HEK293 (cell line): ENCODE data around the gene SFMBT2.

Experiments
- CTCF ChIA-PET: fragments of 350-600 bp; formaldehyde crosslinking; extraction: SDS; loops from one replicate; lab custom pipeline; 2021; ENCODE audit warnings: antibody characterized with exemption; lab: Yijun Ruan, JAX
- POLR2A ChIA-PET: fragments of 300-600 bp; formaldehyde crosslinking; extraction: SDS; loops from one replicate; lab custom pipeline; 2020; ENCODE audit warnings: antibody characterized with exemption, inconsistent platforms; lab: Yijun Ruan, JAX
- H3K27ac ChIP-seq: fragments of 200-500 bp; sonication (Bioruptor generic); 2 replicates; pipeline ENCODE4 v1.5.1; 2014; ENCODE audit warnings: low read depth, low read length, control low read depth, inconsistent platforms; ENCODE audit errors: extremely low read depth
- H3K36me3 ChIP-seq, 2 experiments: fragments of 200-500 bp in 1 of 2; sonication (Bioruptor generic) in 1 of 2; 1 replicate in 1 of 2; 2 replicates in 1 of 2; pipeline ENCODE4 v1.5.1; 2014 to 2017; ENCODE audit warnings: inconsistent platforms in 2 of 2, low read length in 2 of 2; ENCODE audit not compliant: control insufficient read depth in 2 of 2, insufficient read depth in 1 of 2
- H3K4me1 ChIP-seq: fragments of 200-500 bp; sonication (Bioruptor generic); 2 replicates; pipeline ENCODE4 v1.5.1; 2014; ENCODE audit warnings: mild to moderate bottlenecking, low read length, inconsistent platforms; ENCODE audit not compliant: control insufficient read depth, insufficient read depth
- H3K4me3 ChIP-seq: 2 replicates; pipeline ENCODE4 v1.5.1; 2011; ENCODE audit warnings: low read depth, mild to moderate bottlenecking, control low read depth, low read length, moderate library complexity
- H3K9me3 ChIP-seq: fragments of 200-500 bp; sonication (Bioruptor generic); 2 replicates; pipeline ENCODE4 v1.5.1; 2014; ENCODE audit warnings: low read depth, low read length, inconsistent platforms; ENCODE audit not compliant: control insufficient read depth, insufficient read depth
- EGR2 ChIP-seq: fragments of 450-650 bp; formaldehyde crosslinking; IDR thresholded peaks from 2 replicates; pipeline ENCODE4 v1.5.1; 2016; ENCODE audit warnings: low read depth, missing biosample characterization, missing genetic modification characterization
- HOXA7 ChIP-seq: sonication (generic); formaldehyde crosslinking; IDR thresholded peaks from 2 replicates; pipeline ENCODE4 v1.8.1; 2022; ENCODE audit warnings: missing genetic modification reagents, borderline replicate concordance
- INSM2 ChIP-seq: fragments of 450-650 bp; formaldehyde crosslinking; IDR thresholded peaks from 2 replicates; pipeline ENCODE4 v1.5.1; 2016; ENCODE audit warnings: missing biosample characterization, missing genetic modification characterization
- KLF7 ChIP-seq: fragments of 450-650 bp; formaldehyde crosslinking; IDR thresholded peaks from 2 replicates; pipeline ENCODE4 v1.5.1; 2016; ENCODE audit warnings: missing biosample characterization, missing genetic modification characterization, borderline replicate concordance
- OSR2 ChIP-seq: fragments of 450-650 bp; formaldehyde crosslinking; IDR thresholded peaks from 2 replicates; pipeline ENCODE4 v1.5.1; 2016; ENCODE audit warnings: missing biosample characterization, missing genetic modification characterization
- SALL2 ChIP-seq: fragments of 450-650 bp; formaldehyde crosslinking; IDR thresholded peaks from 2 replicates; pipeline ENCODE4 v1.5.0; 2017; ENCODE audit warnings: missing biosample characterization, mild to moderate bottlenecking, missing genetic modification characterization, borderline replicate concordance
- TRIM28 ChIP-seq: IDR thresholded peaks from 2 replicates; pipeline ENCODE4 v1.6.1; 2011; ENCODE audit warnings: low read length, control low read depth, borderline replicate concordance
- ZBTB6 ChIP-seq: fragments of 450-650 bp; formaldehyde crosslinking; IDR thresholded peaks from 2 replicates; pipeline ENCODE4 v1.5.1; 2017; ENCODE audit warnings: missing biosample characterization, missing genetic modification characterization
- ZEB2 ChIP-seq: fragments of 450-650 bp; formaldehyde crosslinking; IDR thresholded peaks from 2 replicates; pipeline ENCODE4 v1.5.1; 2016; ENCODE audit warnings: missing biosample characterization, missing genetic modification characterization
- ZNF146 ChIP-seq: fragments of 450-650 bp; formaldehyde crosslinking; IDR thresholded peaks from 2 replicates; pipeline ENCODE4 v1.5.1; 2016; ENCODE audit warnings: missing biosample characterization, missing genetic modification characterization
- ZNF16 ChIP-seq: fragments of 450-650 bp; formaldehyde crosslinking; IDR thresholded peaks from 2 replicates; pipeline ENCODE4 v1.5.1; 2016; ENCODE audit warnings: low read depth, missing biosample characterization, missing genetic modification characterization
- ZNF169 ChIP-seq: fragments of 450-650 bp; formaldehyde crosslinking; IDR thresholded peaks from 2 replicates; pipeline ENCODE4 v1.5.1; 2016; ENCODE audit warnings: missing biosample characterization, missing genetic modification characterization
- ZNF19 ChIP-seq: fragments of 450-650 bp; formaldehyde crosslinking; IDR thresholded peaks from 2 replicates; pipeline ENCODE4; 2016; ENCODE audit warnings: missing biosample characterization, missing genetic modification characterization, low read depth
- ZNF221 ChIP-seq: fragments of 450-650 bp; formaldehyde crosslinking; IDR thresholded peaks from 2 replicates; pipeline ENCODE4 v1.5.1; 2017; ENCODE audit warnings: missing biosample characterization, missing genetic modification characterization, borderline replicate concordance
- ZNF223 ChIP-seq: fragments of 450-650 bp; formaldehyde crosslinking; IDR thresholded peaks from 2 replicates; pipeline ENCODE4 v1.5.1; 2016; ENCODE audit warnings: missing biosample characterization, missing genetic modification characterization
- ZNF341 ChIP-seq: fragments of 450-650 bp; formaldehyde crosslinking; IDR thresholded peaks from 2 replicates; pipeline ENCODE4; 2016; ENCODE audit warnings: low read depth, missing biosample characterization, missing genetic modification characterization
- ZNF398 ChIP-seq: fragments of 450-650 bp; formaldehyde crosslinking; IDR thresholded peaks from 2 replicates; pipeline ENCODE4 v1.5.1; 2017; ENCODE audit warnings: missing biosample characterization, missing genetic modification characterization
- ZNF416 ChIP-seq: fragments of 450-650 bp; formaldehyde crosslinking; IDR thresholded peaks from 2 replicates; pipeline ENCODE4 v1.5.1; 2016; ENCODE audit warnings: missing biosample characterization, missing genetic modification characterization
- ZNF529 ChIP-seq: fragments of 450-650 bp; formaldehyde crosslinking; IDR thresholded peaks from 2 replicates; pipeline ENCODE4 v1.5.1; 2017; ENCODE audit warnings: missing genetic modification characterization, missing biosample characterization; ENCODE audit not compliant: insufficient replicate concordance
- ZNF544 ChIP-seq: fragments of 450-650 bp; formaldehyde crosslinking; IDR thresholded peaks from 2 replicates; pipeline ENCODE4 v1.5.0; 2017; ENCODE audit warnings: missing biosample characterization, missing genetic modification characterization
- ZNF555 ChIP-seq: fragments of 450-650 bp; formaldehyde crosslinking; conservative IDR thresholded peaks from 2 replicates; pipeline ENCODE4 v1.5.1; 2017; ENCODE audit warnings: missing biosample characterization, mild to moderate bottlenecking, missing genetic modification characterization, inconsistent platforms
- ZNF558 ChIP-seq: fragments of 450-650 bp; formaldehyde crosslinking; IDR thresholded peaks from 2 replicates; pipeline ENCODE4 v1.5.1; 2016; ENCODE audit warnings: missing biosample characterization, missing genetic modification characterization
- ZNF571 ChIP-seq: fragments of 450-650 bp; formaldehyde crosslinking; IDR thresholded peaks from 2 replicates; pipeline ENCODE4 v1.5.0; 2017; ENCODE audit warnings: missing biosample characterization, missing genetic modification characterization
- ZNF580 ChIP-seq: fragments of 450-650 bp; formaldehyde crosslinking; IDR thresholded peaks from 2 replicates; pipeline ENCODE4 v1.5.1; 2016; ENCODE audit warnings: missing biosample characterization, missing genetic modification characterization
- ZNF596 ChIP-seq: fragments of 450-650 bp; IDR thresholded peaks from 2 replicates; pipeline ENCODE4 v1.5.0; 2018; ENCODE audit warnings: missing biosample characterization, mild to moderate bottlenecking, missing genetic modification characterization, moderate library complexity
- ZNF645 ChIP-seq: fragments of 450-650 bp; formaldehyde crosslinking; IDR thresholded peaks from 2 replicates; pipeline ENCODE4; 2016; ENCODE audit warnings: missing biosample characterization, missing genetic modification characterization
- ZNF664 ChIP-seq: fragments of 450-650 bp; formaldehyde crosslinking; IDR thresholded peaks from 2 replicates; pipeline ENCODE4 v1.5.1; 2016; ENCODE audit warnings: missing biosample characterization, missing genetic modification characterization
- ZNF707 ChIP-seq: fragments of 450-650 bp; formaldehyde crosslinking; IDR thresholded peaks from 2 replicates; pipeline ENCODE4 v1.5.1; 2016; ENCODE audit warnings: missing biosample characterization, missing genetic modification characterization
- ZNF843 ChIP-seq: fragments of 450-650 bp; formaldehyde crosslinking; IDR thresholded peaks from 2 replicates; pipeline ENCODE4 v1.5.1; 2016; ENCODE audit warnings: missing biosample characterization, missing genetic modification characterization
- ZSCAN16 ChIP-seq: fragments of 450-650 bp; formaldehyde crosslinking; IDR thresholded peaks from 2 replicates; pipeline ENCODE4 v1.5.1; 2016; ENCODE audit warnings: missing biosample characterization, missing genetic modification characterization

Gene SFMBT2

GRCh38 chr10:7373039-7373438, 37.8 kb downstream of the SFMBT2 start (continued):
- no peak for TF ChIP-seq ZNF19
- TF ChIP-seq ZNF146 (tag by site-specific recombination) = no peak

GRCh38 chr10:7372504-7372903, 38.3 kb downstream of the SFMBT2 start:
- Histone ChIP-seq H3K27ac (no peak overlapping the region), H3K4me1 (peaks cover 10% of the 10 kb centered on the region; the same call in 1 of the 2 replicates), H3K36me3 (peaks cover 12 to 54% of the 10 kb centered on the region in 2 experiments), H3K4me3 (no peak overlapping the region), H3K9me3 (no peaks in the 10 kb centered on the region)
- no peak for TF ChIP-seq ZBTB6 (tag by site-specific recombination)
- no peak for TF ChIP-seq ZNF398 (tag by site-specific recombination)
- no peak for TF ChIP-seq SALL2 (tag by site-specific recombination)
- no peak for TF ChIP-seq ZNF645 (tag by site-specific recombination)
- no peak for TF ChIP-seq ZNF571 (tag by site-specific recombination)
- TF ChIP-seq ZNF341 = no peak
- TF ChIP-seq ZNF558 (tag by site-specific recombination) = no peak
- TF ChIP-seq ZNF707 (tag by site-specific recombination) = no peak
- no peak for TF ChIP-seq ZNF555 (tag by site-specific recombination)
- TF ChIP-seq EGR2 = no peak
- TF ChIP-seq INSM2 = no peak
- TF ChIP-seq ZNF544 (tag by site-specific recombination) = no peak
- no peak for TF ChIP-seq ZNF19
- no peak for TF ChIP-seq TRIM28
- no peak for TF ChIP-seq KLF7
- no peak for TF ChIP-seq ZNF221
- no peak for TF ChIP-seq ZNF416 (tag by site-specific recombination)
- TF ChIP-seq ZNF169 (tag by site-specific recombination) = no peak
- no peak for TF ChIP-seq OSR2 (tag by site-specific recombination)
- no peak for TF ChIP-seq ZNF664 (tag by site-specific recombination)
- ChIA-PET CTCF (interaction anchor here (0.6 kb wide), 1 partner anchor 709 kb away, joined by 3 read pairs; no protein-coding TSS in a partner anchor), POLR2A (no interaction called here)

- Histone ChIP-seq H3K36me3 (peaks cover 12 to 67% of the 10 kb centered on the region in 2 experiments), H3K4me1 (peaks cover 5% of the 10 kb centered on the region; the same call in 1 of the 2 replicates), H3K9me3 (no peaks in the 10 kb centered on the region), H3K27ac (no peak overlapping the region), H3K4me3 (no peak overlapping the region)
- POLR2A ChIA-PET = no interaction called here
- CTCF ChIA-PET = no interaction called here
- TF ChIP-seq HOXA7 (no peak), ZNF529 (tag by site-specific recombination) (no peak), ZNF843 (tag by site-specific recombination) (no peak), ZEB2 (tag by site-specific recombination) (no peak), ZNF580 (tag by site-specific recombination) (no peak), ZNF223 (tag by site-specific recombination) (no peak), ZNF16 (tag by site-specific recombination) (no peak), ZSCAN16 (tag by site-specific recombination) (no peak), ZNF596 (no peak)
Measured at GRCh38 chr10:7370511-7370910, 40.3 kb downstream of the SFMBT2 start.
